GM10248 (cell line): ENCODE results near the gene CXCL11.
"Not testable (repeated sequence)": the region's sequence is repeated elsewhere in the genome, so short reads cannot be mapped to it uniquely, and the experiment has no call there.

Experiments used
- CTCF ChIA-PET: fragments of 300-600 bp; sonication (Branson Sonifier 250); formaldehyde crosslinking; extraction: SDS; loops from one replicate; lab custom pipeline; 2021; ENCODE audit warnings: antibody characterized with exemption; lab: Yijun Ruan, JAX
- POLR2A ChIA-PET: fragments of 350-650 bp; sonication (Branson Sonifier 250); formaldehyde crosslinking; extraction: SDS; loops from one replicate; lab custom pipeline; 2020; ENCODE audit warnings: antibody characterized with exemption; lab: Yijun Ruan, JAX
- DNase-seq: peaks from one replicate; pipeline ENCODE4 v3.0.0; 2012; ENCODE audit errors: extremely low spot score
- CTCF ChIP-seq: IDR thresholded peaks from 2 replicates; pipeline ENCODE4 v1.5.1; 2012; ENCODE audit warnings: mild to moderate bottlenecking, low read depth; ENCODE audit errors: extremely low read depth, missing control alignments, control extremely low read depth

CXCL11 gene

DNA sequence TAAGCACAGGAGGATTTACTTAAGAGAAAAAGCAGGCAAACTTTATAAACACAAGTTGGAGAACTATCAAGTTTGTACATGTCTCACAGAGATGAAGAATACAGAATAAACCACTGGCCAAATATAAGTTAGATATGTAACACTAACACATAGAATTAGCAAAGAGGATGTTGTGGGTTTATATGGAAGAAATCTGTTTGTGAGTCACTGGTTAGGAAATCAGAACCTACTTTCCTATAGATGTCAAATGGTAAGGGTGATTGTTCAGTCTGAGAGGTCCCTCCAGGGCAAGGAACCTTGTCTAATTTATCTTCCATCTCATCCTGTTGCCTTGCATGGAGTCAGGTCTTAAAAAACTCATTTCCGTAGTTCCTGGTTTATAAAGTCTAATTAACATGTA, 23.9 kb upstream of the CXCL11 start:
- no peak for DNase-seq
- TF ChIP-seq CTCF: no peak
- ChIA-PET CTCF (interaction anchor here (1.0 to 2.4 kb wide), 2 partner anchors 28 to 63 kb away, joined by 3 to 12 read pairs; no protein-coding TSS in a partner anchor), POLR2A (no interaction called here)

GRCh38 chr4:76058888-76059426, 23.1 kb upstream of the CXCL11 start:
- CTCF ChIA-PET: interaction anchor here (1.0 to 2.4 kb wide), 7 partner anchors 8 to 143 kb away, joined by 3 to 12 read pairs (median 4); partner anchors contain the start of gene CXCL11
- POLR2A ChIA-PET: no interaction called here
- DNase-seq: no peak
- TF ChIP-seq CTCF: no peak

- peak; percentile 35 for DNase-seq
- no peak for TF ChIP-seq CTCF
- CTCF ChIA-PET: interaction anchor here (1.3 to 2.4 kb wide), 6 partner anchors 9 to 143 kb away, joined by 3 to 12 read pairs (median 4); partner anchors contain the start of gene CXCL11
- POLR2A ChIA-PET: no interaction called here
Measured at GRCh38 chr4:76058302-76058701, 22.4 kb upstream of the CXCL11 start.

GRCh38 chr4:76055421-76055820, 19.6 kb upstream of the CXCL11 start:
- DNase-seq: no peak
- ChIA-PET CTCF (interaction anchor here (1.0 to 4.1 kb wide), 6 partner anchors 11 to 160 kb away, joined by 3 to 32 read pairs (median 3); no protein-coding TSS in a partner anchor), POLR2A (no interaction called here)
- no peak for TF ChIP-seq CTCF

DNA sequence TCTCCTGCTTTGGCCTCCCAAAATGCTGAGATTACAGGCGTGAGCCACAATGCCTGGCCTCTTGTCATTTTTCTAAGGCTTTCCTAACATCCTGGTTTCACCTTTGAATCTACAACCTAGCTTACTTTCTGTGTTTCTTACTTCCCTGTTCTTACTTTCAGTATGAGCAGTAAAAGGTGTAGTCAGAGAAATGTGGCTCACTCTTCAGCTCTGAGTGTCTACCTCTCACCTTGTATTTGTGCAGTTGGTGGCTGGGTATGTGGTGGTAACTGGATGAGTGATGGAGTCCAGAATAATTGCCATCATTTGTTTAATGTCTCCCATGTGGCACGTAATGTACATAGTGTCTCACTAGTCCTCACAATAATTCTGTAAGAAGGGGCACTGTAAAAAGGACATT, 19.1 kb upstream of the CXCL11 start:
- peak; percentile 67 for DNase-seq
- no peak for TF ChIP-seq CTCF
- ChIA-PET CTCF (interaction anchor here (1.0 to 4.1 kb wide), 5 partner anchors 12 to 63 kb away, joined by 3 to 32 read pairs (median 3); no protein-coding TSS in a partner anchor), POLR2A (no interaction called here)

- POLR2A ChIA-PET: no interaction called here
- no peak for TF ChIP-seq CTCF
- CTCF ChIA-PET: interaction anchor here (0.9 to 4.1 kb wide), 6 partner anchors 13 to 138 kb away, joined by 3 to 32 read pairs (median 5); no protein-coding TSS in a partner anchor
- DNase-seq: no peak
Measured at GRCh38 chr4:76053730-76054129, 17.9 kb upstream of the CXCL11 start.

DNA sequence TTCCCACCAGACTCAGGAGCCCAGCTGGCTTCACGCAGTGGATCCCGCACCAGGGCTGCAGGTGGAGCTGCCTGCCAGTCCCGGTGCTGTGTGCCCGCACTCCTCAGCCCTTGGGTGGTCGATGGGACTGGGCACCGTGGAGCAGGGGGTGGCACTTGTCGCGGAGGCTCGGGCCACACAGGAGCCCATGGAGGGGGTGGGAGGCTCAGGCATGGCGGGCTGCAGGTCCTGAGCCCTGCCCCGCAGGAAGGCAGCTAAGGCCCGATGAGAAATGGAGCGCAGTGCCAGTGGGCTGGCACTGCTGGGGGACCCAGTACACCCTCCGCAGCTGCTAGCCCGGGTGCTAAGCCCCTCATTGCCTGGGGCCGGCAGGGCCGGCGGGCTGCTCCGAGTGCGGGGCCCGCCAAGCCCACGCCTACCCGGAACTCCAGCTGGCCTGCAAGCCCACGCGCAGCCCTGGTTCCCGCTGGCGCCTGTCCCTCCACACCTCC, 14.7 kb upstream of the CXCL11 start:
- POLR2A ChIA-PET, DNase-seq: not testable (repeated sequence)
- CTCF ChIA-PET: interaction anchor here (1.8 kb wide), 1 partner anchor 55 kb away, joined by 5 read pairs; no protein-coding TSS in a partner anchor

DNA sequence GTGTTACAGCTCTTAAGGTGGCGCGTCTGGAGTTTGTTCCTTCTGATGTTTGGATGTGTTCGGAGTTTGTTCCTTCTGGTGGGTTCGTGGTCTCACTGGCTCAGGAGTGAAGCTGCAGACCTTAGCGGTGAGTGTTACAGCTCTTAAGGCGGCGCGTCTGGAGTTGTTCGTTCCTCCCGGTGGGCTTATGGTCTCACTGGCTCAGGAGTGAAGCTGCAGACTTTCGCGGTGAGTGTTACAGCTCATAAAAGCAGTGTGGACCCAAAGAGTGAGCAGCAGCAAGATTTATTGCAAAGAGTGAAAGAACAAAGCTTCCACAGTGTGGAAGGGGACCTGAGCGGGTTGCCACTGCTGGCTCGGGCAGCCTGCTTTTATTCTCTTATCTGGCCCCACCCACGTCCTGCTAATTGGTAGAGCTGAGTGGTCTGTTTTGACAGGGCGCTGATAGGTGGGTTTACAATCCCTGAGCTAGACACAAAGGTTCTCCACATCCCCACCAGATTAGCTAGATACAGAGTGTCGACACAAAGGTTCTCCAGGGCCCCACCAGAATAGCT, 14.1 kb upstream of the CXCL11 start:
- CTCF ChIA-PET: interaction anchor here (1.8 kb wide), 1 partner anchor 54 kb away, joined by 5 read pairs; no protein-coding TSS in a partner anchor
- DNase-seq, POLR2A ChIA-PET: not testable (repeated sequence)

GRCh38 chr4:76044686-76045085, 8.8 kb upstream of the CXCL11 start:
- CTCF ChIA-PET, DNase-seq, POLR2A ChIA-PET: not testable (repeated sequence)

DNA sequence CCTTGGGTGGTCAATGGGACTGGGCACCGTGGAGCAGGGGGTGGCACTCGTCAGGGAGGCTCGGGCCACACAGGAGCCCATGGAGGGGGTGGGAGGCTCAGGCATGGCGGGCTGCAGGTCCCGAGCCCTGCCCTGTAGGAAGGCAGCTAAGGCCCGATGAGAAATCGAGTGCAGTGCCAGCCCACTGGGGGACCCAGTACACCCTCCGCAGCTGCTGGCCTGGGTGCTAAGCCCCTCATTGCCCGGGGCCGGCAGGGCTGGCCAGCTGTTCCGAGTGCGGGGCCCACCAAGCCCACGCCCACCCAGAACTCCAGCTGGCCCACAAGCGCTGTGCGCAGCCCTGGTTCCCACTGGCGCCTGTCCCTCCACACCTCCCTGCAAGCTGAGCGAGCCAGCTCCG, 7.4 kb upstream of the CXCL11 start:
- POLR2A ChIA-PET, CTCF ChIA-PET, DNase-seq: not testable (repeated sequence)
